Measurements from ENCODE around the gene JARID2. TPM values are rescaled to one million over a fixed set of nuclear protein-coding genes. Genes with fewer than 3 reads are reported as not detected.

The JARID2 gene
- total and polyA plus RNA-seq, 9 of the 15 experiments (the other 6 are each of a cell fraction or from before 2014, with no cell fraction given) = 5.0 to 29.0 (median 15.6) TPM

GRCh38 chr6:15352220-15352619 lies 106.4 kb downstream of the JARID2 start:
- BruUV-seq (replicated peaks) = no TSS peak
- ATAC-seq (peak; percentile 9; the same call in 1 of the 3 replicates), FAIRE-seq (no peak), DNase-seq (ENCODE audit: extremely low read depth in 1 of 4, low spot score in 3 of 4) (no peak)
- WGBS (ENCODE audit: insufficient coverage, low coverage, missing lambda C conversion rate) = 16% methylated on average over 4 of the region's 4 CpGs
- intact Hi-C loops (cut with micrococcal nuclease) = no loop called here
- peaks cover 41% of the 10 kb centered on the region for H4K20me1 ChIP-seq (replicated peaks; ENCODE audit: control insufficient read depth, insufficient read depth, low read length)
- H3K4me2 ChIP-seq (ENCODE audit: insufficient read depth, low read length) = no peak overlapping the region
- H3K4me1 ChIP-seq (replicated peaks in 1 of 2; ENCODE audit: control insufficient read depth in 2 of 2, insufficient read depth in 2 of 2, low read length in 2 of 2) = peaks cover 0 to 12% of the 10 kb centered on the region in 2 experiments; a peak in 3 of 5 replicates
- POLR2A ChIA-PET = interaction anchor here (0.6 kb wide), 1 partner anchor 1660 kb away, joined by 3 read pairs; no protein-coding TSS in a partner anchor
- H3K27ac ChIP-seq (ENCODE audit: extremely low read depth, low read depth, low read length) = no peak overlapping the region
- peaks cover 4% of the 10 kb centered on the region; the same call in 1 of the 3 replicates for H3K36me3 ChIP-seq (ENCODE audit: control insufficient read depth, insufficient read depth, low read length)
- no peak overlapping the region for H2AFZ ChIP-seq (ENCODE audit: low read depth, low read length)
- no peaks in the 10 kb centered on the region for H3K27me3 ChIP-seq (ENCODE audit: control insufficient read depth in 2 of 2, insufficient read depth in 2 of 2, low read length in 2 of 2)
- in situ Hi-C loops (cut with MboI) = no loop called here
- CTCF ChIA-PET (ENCODE audit: low intra/inter-chr PET ratio) = no interaction called here
- H3K4me3 ChIP-seq = no peak overlapping the region
- no peaks in the 10 kb centered on the region for H3K9me3 ChIP-seq (replicated peaks; ENCODE audit: control insufficient read depth, insufficient read depth, low read depth, low read length)
- no peak overlapping the region for H3K9ac ChIP-seq (ENCODE audit: insufficient read depth in 1 of 2, low read depth in 2 of 2, low read length in 2 of 2)
- peaks cover 93% of the 10 kb centered on the region for H3K79me2 ChIP-seq (ENCODE audit: control insufficient read depth, insufficient read depth, low read length)
- TF ChIP-seq NFE2 (IDR thresholded peaks at IDR 0.05; ENCODE audit: low read depth) (0 out of 2 replicates have a peak, but pooled peaks have one; percentile 13), MNT (conservative IDR thresholded peaks at IDR 0.05) (0 out of 4 replicates have a peak, but pooled peaks of 1 of the 2 experiments have one; percentile 11), DACH1 (IDR thresholded peaks at IDR 0.05; ENCODE audit: partially characterized antibody) (peak; percentile 3), KLF6 (CRISPR knock-in tag; IDR thresholded peaks at IDR 0.05; ENCODE audit: borderline replicate concordance) (no peak), ZNF655 (CRISPR knock-in tag; IDR thresholded peaks at IDR 0.05) (no peak), ZNF766 (CRISPR knock-in tag; conservative IDR thresholded peaks at IDR 0.05) (no peak), FOS (IDR thresholded peaks at IDR 0.05; ENCODE audit: extremely low read depth, insufficient read length) (no peak)
- H3K9me1 ChIP-seq (ENCODE audit: control insufficient read depth, insufficient read depth, low read length) = no peaks in the 10 kb centered on the region

Measured in K562 (cell line).